MM.1S (cell line): Measurements from ENCODE around the gene TENT4A.

ENCODE experiments used
- CTCF ChIP-seq: fragments of 300-600 bp; sonication (generic); IDR thresholded peaks from 2 replicates; pipeline ENCODE4 v1.5.1; 2016; ENCODE audit warnings: antibody characterized with exemption, low read length, mixed read lengths
- EZH2 ChIP-seq: fragments of 300-600 bp; sonication (generic); optimal IDR thresholded peaks from 2 replicates; pipeline ENCODE3; 2017; ENCODE audit warnings: low read depth, mild to moderate bottlenecking, antibody characterized with exemption, low read length, mixed read lengths
- EZH2phosphoT487 ChIP-seq: fragments of 300-600 bp; sonication (generic); IDR thresholded peaks from 2 replicates; pipeline ENCODE4 v1.6.1; 2018; ENCODE audit warnings: antibody characterized with exemption, low read length

GRCh38 chr5:6762697-6763096 is 49.5 kb downstream of the TENT4A start:
- no peak for TF ChIP-seq CTCF
- no peak for TF ChIP-seq EZH2phosphoT487
- no peak for TF ChIP-seq EZH2
